ENCODE measurements around the gene SPTB.

The SPTB gene

GRCh38 chr14:64772397-64772950 is 107.2 kb downstream of the SPTB start:
- no peak for TF ChIP-seq Cebpa-rat (IDR thresholded peaks at IDR 0.05)
- no peak overlapping the region for H3K4me2 ChIP-seq
- no peaks in the 10 kb centered on the region for H4K20me1 ChIP-seq
- H3K27me3 ChIP-seq = no peaks in the 10 kb centered on the region
- H3K9ac ChIP-seq = no peak overlapping the region
- no peaks in the 10 kb centered on the region for H3K36me3 ChIP-seq
- H3K4me3 ChIP-seq = no peak overlapping the region
- peaks cover 28% of the 10 kb centered on the region for H3K9me3 ChIP-seq
- H3K4me1 ChIP-seq = peaks cover 15% of the 10 kb centered on the region
- no peak overlapping the region for H3K27ac ChIP-seq

GRCh38 chr14:64771161-64771560 is 108.5 kb downstream of the SPTB start:
- Histone ChIP-seq H3K9ac (no peak overlapping the region), H3K4me3 (no peak overlapping the region), H3K4me1 (peaks cover 8% of the 10 kb centered on the region), H3K27me3 (no peaks in the 10 kb centered on the region), H3K4me2 (no peak overlapping the region; the same call in 1 of the 2 replicates), H3K27ac (no peak overlapping the region; the same call in 1 of the 2 replicates), H3K36me3 (no peaks in the 10 kb centered on the region), H3K9me3 (peaks cover 28% of the 10 kb centered on the region), H4K20me1 (no peaks in the 10 kb centered on the region)
- TF ChIP-seq Cebpa-rat (IDR thresholded peaks at IDR 0.05) = no peak

- Histone ChIP-seq H3K9ac (no peak overlapping the region), H4K20me1 (no peaks in the 10 kb centered on the region), H3K4me2 (no peak overlapping the region), H3K4me3 (no peak overlapping the region), H3K36me3 (no peaks in the 10 kb centered on the region), H3K9me3 (peaks cover 28% of the 10 kb centered on the region), H3K27ac (no peak overlapping the region), H3K4me1 (peaks cover 8% of the 10 kb centered on the region), H3K27me3 (no peaks in the 10 kb centered on the region)
- no peak for TF ChIP-seq Cebpa-rat (IDR thresholded peaks at IDR 0.05)
Measured at GRCh38 chr14:64770751-64771150, 109.0 kb downstream of the SPTB start.

- no peak overlapping the region for H3K9ac ChIP-seq
- H3K4me1 ChIP-seq = peaks cover 16% of the 10 kb centered on the region
- H3K36me3 ChIP-seq = no peaks in the 10 kb centered on the region
- TF ChIP-seq Cebpa-rat (IDR thresholded peaks at IDR 0.05) = no peak
- H3K4me3 ChIP-seq = no peak overlapping the region
- no peak overlapping the region for H3K4me2 ChIP-seq
- H3K9me3 ChIP-seq = peaks cover 16% of the 10 kb centered on the region
- no peaks in the 10 kb centered on the region for H3K27me3 ChIP-seq
- no peaks in the 10 kb centered on the region for H4K20me1 ChIP-seq
- no peak overlapping the region for H3K27ac ChIP-seq
Measured at GRCh38 chr14:64769096-64770020, 110.3 kb downstream of the SPTB start.

DNA sequence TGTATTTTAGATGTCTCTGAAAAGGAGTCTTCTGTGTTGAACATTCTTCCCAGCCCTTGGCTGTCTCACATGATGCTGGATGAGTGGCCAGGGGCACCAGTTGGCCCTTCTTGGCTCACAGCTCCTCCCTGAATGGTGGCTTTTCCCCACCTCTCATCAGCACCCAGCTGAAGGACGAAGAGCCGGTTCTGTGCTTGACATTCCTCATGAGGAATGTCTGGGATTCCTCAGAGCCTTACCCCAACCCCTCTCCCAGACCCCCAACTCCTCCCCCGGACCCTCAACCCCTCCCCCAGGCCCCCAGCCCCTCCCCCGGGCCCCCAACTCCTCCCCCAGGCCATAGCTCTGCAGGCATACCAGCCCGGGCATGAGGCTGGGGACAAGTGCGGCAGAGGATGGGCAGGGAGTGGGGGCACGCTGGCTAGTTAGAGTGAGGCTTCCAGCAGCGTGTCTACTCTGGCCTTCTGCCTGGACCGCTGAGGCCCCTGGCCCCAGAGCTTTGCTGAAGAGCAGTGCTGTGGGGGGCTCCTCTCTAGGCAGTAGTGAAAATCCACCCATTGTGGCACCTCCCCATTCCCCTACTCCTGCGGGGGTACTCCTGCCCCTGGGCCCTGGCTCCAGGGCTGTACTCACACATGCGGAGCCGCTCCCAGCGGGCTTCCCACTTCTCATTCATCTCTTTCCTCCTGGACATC is 111.2 kb downstream of the SPTB start:
- Histone ChIP-seq H3K27ac (no peak overlapping the region), H3K27me3 (no peaks in the 10 kb centered on the region), H3K9ac (no peak overlapping the region), H3K4me1 (peaks cover 25% of the 10 kb centered on the region), H3K4me2 (no peak overlapping the region), H3K36me3 (no peaks in the 10 kb centered on the region), H3K9me3 (peaks cover 8% of the 10 kb centered on the region), H4K20me1 (no peaks in the 10 kb centered on the region), H3K4me3 (no peak overlapping the region)
- no peak for TF ChIP-seq Cebpa-rat (IDR thresholded peaks at IDR 0.05)

DNA sequence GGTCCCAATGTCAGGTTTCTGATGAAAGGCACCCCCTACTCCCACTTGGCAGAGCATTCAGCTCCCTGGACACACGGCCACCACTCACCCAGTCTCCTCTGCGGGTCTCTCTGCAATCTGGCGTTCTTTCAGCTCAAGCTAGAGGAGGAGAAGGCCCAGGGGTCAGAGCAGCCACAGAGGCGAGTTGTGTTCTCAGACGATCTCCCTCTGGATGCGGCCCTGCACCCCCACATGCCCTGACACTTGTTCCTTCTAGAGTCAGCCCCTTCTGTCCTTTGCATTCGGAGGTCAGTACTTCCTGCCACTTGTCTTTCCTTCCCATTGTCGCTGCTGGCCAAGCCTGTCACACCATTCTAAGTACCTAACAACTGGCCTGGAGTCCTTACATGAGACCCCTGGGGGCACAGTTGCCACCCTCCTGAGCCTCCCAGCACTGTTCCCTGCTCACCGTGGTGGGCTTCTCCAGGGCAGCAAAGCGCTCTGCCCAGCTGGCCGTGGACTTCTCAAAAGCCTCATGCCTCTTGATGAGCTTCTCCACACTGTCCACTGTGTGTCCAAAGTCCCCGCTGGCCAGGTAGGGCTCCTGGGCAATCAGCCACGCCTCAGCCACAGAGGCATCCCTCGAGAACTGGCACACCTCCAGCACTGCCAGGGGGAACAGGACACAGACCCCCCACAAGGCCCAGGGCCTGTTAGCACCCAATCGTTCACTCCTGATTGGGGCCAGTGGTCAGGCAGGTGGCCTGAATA is 112.3 kb downstream of the SPTB start:
- TF ChIP-seq Cebpa-rat (IDR thresholded peaks at IDR 0.05) = no peak

GRCh38 chr14:64766430-64767151 is 113.1 kb downstream of the SPTB start:
- no peak overlapping the region for H3K4me2 ChIP-seq
- no peaks in the 10 kb centered on the region for H3K36me3 ChIP-seq
- H3K9ac ChIP-seq = no peak overlapping the region
- peaks cover 43% of the 10 kb centered on the region for H3K4me1 ChIP-seq
- H3K27ac ChIP-seq = no peak overlapping the region
- H4K20me1 ChIP-seq = no peaks in the 10 kb centered on the region
- TF ChIP-seq Cebpa-rat (IDR thresholded peaks at IDR 0.05) = no peak
- H3K4me3 ChIP-seq = no peak overlapping the region
- no peaks in the 10 kb centered on the region for H3K27me3 ChIP-seq
- H3K9me3 ChIP-seq = no peaks in the 10 kb centered on the region

More for the DNA sequence above, 112.3 kb downstream of the SPTB start:
- Histone ChIP-seq H3K27ac (no peak overlapping the region), H3K4me1 (peaks cover 36% of the 10 kb centered on the region), H3K4me3 (no peak overlapping the region), H3K9me3 (no peaks in the 10 kb centered on the region), H3K36me3 (no peaks in the 10 kb centered on the region), H3K27me3 (no peaks in the 10 kb centered on the region), H3K9ac (no peak overlapping the region), H3K4me2 (no peak overlapping the region), H4K20me1 (no peaks in the 10 kb centered on the region)

DNA sequence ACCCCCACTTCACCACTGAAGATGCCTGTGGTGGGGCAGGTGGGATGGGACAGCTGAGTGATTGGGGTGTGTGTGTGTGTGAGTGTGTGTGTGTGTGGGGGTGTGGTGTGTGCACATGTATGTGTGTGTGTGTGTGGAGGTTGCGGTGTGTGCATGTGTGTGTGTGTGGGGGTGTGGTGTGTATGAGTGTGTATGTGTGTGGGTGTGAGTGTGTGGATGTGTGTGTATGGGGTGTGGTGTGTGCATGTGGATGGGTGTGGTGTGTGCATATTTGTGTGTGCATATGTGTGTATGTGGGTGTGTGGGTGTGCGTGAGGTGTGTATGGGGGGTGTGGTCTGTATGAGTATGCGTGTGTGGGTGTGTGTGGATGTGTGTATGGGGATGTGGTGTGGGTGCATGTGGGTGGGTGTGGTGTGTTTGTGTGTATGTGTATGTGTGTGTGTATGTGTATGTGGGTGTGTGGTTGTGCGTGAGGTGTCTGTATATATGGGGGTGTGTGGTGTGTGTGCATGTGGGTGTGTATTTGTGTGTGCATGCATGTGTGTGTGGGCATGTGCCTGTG is 113.9 kb downstream of the SPTB start:
- Histone ChIP-seq H3K36me3 (no peaks in the 10 kb centered on the region), H3K9me3 (no peaks in the 10 kb centered on the region), H3K27ac (no peak overlapping the region), H3K27me3 (no peaks in the 10 kb centered on the region), H3K4me3 (no peak overlapping the region), H3K4me1 (peaks cover 44% of the 10 kb centered on the region), H3K9ac (no peak overlapping the region), H4K20me1 (no peaks in the 10 kb centered on the region), H3K4me2 (no peak overlapping the region)
- no peak for TF ChIP-seq Cebpa-rat (IDR thresholded peaks at IDR 0.05)

Data from BLaER1 (cell line).